Middle frontal gyrus (tissue), 1 donor: ENCODE results near the gene IL1RAPL1.
A peak's percentile ranks its signal among the peaks of the same experiment; 100 is the strongest.

Experiments used
- DNase-seq: peaks from one replicate; pipeline ENCODE4 v3.0.0-alpha.2; 2015; ENCODE audit warnings: low spot score; ENCODE audit errors: extremely low spot score

Gene IL1RAPL1

DNA sequence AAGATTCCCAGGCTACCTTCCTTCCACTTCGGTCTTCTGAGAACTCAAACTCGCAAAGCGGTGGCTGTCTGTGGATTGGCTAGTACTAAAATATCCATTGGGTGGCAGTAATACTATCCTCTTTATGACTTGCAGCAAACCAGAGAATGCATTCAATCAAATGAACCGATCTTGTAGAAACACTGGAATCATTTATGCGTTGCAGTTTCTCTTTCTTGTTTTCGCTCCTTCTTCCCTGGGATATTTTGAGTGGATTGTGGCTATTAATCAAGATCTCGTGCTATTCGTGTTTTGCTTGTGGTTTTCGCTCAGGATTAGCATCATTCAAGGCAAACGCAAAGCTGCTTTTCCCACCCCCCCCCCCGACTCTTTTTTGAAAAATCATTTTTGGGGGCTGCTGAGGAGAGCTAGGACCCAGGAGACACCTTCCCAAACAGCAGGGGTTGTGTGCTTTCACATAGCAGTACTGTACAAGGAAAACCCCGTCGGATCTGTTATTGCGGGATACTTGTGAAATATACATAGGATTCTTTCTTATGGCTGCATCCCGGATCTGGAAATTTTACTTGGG is at the start of gene IL1RAPL1:
Gene IL1RAPL1, plus strand, starts transcription at position 466 of the 571 bp plus-strand sequence.
- peak; percentile 58 for DNase-seq

DNA sequence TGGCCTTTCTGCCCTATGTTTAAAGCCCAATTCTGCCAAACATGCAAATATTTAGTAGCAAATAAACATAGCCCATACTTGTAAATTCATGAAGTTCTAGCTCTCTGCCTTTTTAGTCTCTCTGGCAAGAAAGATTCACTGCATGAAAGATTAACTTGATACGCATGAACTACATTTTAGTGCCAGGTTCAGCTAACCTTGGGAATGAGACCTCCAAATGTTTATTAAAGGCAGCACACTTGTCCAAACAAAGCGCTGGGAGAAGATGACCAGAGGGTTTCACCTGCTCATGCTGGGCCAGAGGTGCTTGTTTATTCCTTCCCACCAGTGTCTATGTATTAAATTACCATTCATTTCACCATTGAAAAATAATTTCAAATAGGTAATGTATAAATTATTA is 44.5 kb upstream of the IL1RAPL1 start:
- DNase-seq = no peak

DNA sequence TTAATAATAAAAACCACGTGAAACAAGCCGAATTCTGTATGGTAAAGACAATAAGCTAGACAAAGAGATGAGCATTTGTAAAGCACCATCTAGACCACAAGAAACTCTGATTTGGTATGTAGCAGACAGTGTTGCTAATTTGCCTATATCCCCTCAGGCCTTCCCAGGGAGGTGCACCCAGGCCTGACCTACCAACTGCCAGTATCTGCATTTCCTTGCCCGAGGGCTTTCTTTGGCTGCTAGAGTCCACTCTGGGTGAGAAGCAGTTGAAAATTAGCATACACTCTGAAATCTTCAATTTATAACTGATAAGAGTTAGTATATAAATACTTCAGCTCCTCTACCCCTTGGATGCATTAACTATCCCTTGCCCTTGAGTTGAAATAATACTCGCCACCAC is 37.4 kb upstream of the IL1RAPL1 start:
- no peak for DNase-seq

DNA sequence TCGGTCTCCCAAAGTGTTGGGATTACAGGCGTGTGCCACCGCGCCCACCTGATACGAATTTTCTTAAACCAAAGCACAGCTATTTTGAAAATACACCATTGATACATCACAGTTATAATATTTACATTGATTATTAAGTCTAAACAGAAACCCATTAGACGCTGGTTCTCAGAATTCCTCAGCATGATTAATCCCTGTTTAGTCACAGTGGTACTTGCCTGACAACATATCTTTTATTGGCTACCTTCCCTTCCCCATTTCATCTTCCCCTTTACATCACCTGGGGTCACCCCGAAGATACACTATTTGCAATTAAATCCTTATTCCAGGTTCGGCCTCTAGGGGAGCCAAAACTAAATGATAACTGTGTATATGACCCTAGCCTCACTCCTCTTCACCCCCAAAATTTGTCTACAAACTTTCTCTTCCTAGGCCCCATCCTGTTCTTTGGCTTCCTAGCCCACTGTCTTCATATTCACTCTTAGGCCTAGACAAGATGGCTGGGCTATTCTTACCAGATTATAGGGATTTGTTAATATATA is 36.8 kb upstream of the IL1RAPL1 start:
- DNase-seq = no peak

DNA sequence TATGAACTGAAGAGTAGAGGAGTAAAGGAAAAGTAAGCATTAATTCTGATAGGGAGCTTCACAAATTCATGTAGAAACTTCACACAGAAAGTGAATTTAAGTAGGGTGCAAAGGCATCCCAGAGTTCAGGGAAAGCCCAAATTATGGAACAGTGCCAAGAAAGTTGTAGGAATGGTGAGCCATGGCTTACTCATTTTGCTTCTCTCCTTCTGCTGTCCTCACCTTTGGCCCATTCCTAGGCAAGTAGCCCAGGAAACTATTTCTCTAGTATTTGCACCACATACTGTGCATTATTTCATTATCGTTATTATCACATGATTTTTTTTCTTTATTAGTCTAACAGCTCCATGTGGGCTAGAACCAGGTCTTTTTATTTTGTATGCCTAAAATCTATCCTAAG is 34.9 kb upstream of the IL1RAPL1 start:
- no peak for DNase-seq

DNA sequence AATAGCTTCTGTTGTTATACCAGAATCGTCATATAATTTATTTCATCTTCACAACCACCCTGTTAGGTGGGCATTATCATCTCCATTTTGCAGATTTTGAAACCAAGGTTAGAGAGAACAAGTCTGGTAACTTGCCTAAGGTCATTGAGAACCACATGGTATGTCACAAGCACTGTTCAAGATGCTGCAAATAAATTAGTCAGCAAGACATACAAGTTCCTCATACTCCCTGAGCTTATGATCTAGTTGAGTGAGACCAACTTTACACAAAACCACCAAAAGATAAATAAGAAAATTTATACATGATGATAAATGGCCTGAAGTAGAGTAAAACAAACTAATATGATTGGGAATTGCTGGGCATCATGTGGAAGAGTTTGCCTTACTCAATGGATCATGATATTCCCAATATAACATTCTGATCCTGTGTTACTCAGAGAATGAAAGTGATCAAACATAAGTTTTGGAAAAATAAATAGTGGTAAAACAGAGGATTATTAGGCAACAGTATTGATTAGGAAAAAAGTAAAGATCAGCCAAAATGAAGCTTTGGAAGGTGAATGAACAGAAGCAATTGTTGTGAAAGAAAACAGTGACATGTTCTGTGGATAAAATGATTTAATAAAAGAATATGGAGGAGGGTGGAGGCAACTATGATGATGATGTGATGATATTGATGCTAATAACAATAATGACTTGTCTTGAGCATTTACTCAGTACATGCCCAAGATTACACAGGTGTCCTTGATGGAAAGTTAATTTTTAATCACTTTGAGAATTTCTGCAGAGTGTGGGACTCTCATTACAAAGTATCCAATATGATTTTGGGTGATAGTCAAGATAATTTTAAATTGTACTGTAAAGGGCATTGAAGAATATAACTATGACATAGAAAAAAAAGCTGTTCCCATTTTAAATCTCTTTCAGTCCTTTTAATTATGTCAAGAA is 34.1 kb upstream of the IL1RAPL1 start:
- no peak for DNase-seq

DNA sequence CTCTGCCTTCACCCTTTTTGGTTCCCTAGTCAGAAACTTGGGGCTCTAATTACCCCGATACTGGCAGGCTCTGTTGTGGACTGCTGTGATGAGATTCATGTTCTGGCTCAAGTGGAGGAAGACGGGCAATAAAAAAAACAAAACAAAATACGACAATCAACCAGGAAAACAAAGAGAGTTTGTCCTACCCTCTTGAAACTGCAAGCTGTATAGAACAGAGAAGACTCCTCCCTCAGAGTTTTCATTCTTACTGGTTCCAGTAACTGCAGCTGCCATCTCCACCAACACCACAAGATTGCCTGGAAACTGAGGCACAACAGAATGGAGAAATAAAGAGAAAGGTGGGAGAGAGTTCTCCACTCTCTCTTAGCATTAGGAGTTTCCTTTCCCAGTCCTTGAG is 11.1 kb upstream of the IL1RAPL1 start:
- DNase-seq = no peak

DNA sequence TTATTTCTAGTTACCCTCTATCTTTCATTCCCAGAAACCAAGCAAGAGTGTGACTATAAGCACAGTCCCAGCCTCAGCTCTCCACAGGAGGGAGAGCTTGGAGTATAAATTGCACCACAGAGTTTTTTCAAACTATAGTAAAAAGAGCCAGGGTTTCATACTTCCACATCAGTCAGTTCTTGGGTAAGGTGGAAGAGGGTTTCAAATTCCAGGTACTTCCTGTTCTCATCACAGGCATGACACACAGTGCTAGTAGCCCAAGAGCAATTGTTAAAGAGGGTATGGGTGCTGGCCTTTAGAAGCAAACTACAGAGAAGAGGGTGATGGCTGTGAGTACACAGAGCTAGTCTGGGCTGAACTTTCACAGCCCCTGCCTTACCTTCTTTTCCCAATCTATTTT is 5.7 kb upstream of the IL1RAPL1 start:
- no peak for DNase-seq

DNA sequence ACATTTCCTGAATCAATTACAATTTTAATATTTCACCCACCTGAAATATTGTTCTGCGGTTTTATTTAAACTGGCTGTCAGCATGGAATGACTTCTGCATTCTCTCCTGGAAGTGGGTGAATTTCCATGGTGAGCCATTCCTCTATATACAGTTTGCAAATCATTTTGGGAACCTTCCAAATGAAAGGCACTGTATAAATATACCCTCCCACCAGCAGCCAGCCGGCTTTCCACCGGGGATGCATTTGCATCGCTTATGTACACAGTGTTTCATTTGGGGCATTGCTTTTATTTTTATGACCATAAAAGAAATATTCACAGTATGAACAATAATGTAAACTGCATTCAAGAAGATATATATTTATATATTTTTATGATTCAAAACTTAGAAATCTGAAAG is 4.7 kb upstream of the IL1RAPL1 start:
- DNase-seq = peak; percentile 36

DNA sequence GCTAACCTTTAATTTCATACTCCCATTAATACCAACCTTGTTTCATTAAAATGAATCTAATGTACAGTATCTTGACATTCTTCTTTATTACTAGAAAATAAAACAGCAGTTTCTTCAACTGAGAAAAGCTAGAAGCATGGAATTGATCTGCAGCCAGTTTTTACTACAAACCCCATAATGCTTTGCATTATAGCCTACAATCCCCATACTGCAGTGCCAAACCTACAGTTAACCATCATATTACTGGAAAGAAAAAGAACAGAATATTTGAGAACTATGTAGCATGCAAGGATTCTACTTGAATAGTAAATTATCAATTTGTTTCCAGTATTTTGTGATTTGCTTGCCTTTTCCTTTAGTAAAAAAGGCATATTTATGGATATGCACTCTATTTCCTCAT is 3.2 kb upstream of the IL1RAPL1 start:
- no peak for DNase-seq

DNA sequence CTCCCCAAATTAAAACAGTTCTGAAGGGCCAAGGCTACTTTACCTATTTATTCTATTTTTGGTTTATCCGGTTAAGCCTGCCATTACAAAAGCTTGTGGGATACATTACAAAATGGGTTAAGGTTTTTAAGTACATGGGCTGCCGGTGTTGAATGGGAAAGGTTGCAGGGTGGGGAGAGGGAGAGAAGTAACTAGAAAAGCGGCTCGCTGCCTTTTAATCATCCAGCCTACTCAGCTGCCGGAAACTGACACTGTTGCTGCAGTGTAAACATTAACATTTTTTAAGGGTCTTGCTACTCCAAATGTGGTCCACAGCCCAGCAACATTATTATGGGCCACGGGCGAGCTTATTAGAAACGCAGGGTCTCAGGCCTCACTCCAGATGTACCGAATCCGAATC is 1.5 kb upstream of the IL1RAPL1 start:
- DNase-seq = no peak

DNA sequence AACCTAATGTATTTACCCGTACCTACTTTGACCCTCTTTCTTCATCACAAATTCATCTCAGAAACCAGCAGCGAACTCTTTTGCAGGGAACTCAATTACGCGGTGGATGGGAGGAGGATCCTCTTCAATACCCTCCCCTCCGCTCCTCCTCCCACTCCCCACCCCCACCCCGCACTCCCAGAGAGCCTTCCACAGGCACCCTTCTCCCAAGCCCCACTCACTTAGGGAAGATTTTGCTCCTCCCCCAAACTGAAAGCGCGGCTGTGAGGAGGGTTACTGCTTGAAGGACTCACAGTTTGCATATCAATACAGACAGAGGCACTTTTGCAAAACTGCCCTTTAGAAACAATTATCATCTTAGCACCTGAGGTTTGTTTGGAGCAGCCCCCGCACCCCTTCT is 960 bp upstream of the IL1RAPL1 start:
- no peak for DNase-seq

DNA sequence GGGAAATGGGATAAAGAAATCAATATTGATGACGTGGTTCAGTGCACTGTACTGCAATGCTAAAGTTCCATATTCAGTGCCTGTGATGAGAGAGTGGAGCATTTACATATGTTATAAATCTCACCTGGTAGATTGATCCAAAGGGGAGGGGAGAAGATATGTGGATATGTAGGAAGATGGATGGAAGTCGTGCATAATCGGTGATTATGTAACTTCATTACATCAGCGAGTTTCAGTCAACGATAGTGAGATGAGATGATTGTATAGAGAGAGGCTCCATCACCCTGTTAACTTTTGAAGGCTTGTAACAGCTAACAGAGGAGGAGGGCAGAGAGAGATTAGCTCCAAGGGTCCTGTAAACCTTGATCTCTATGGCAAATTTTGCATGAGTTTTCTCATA is 1.8 kb downstream of the IL1RAPL1 start:
- DNase-seq = no peak

DNA sequence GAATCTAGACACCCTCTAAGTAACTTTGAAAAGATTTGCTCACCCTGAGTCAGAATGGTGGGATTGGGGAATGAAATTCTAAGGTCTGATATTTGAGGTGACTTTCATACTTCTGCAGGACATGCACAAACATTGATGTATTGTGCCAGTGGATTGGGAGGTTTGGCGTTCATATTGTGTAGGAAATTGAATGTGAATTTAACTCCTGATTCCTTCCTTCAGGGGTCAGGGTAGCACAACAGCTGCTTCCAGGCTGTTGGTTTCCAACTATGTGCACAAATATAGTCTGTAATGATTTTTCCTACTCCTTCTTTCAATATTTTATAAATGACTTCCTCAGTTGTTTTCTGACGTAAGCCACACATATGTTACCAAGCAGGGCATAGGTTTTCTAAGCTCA is 3.1 kb downstream of the IL1RAPL1 start:
- DNase-seq = no peak

DNA sequence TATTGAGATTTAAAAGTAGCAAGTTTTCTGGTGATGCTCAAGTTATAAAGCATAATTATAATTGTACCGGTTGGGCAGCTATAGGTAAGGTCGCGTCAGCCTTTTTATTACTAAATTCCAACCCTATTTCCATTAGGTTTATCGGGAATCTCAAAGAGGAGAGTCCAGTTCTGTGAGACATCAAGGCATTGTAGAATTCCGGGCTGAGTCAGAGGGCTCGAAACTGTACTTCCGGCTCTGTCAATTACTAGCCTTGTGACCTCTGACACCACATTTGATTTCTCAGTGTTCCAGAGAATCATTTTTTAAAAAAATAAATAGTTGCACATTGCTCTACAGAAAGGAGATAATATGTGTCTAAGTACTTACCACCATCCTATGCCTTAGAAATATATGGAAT is 4.3 kb downstream of the IL1RAPL1 start:
- DNase-seq = no peak

DNA sequence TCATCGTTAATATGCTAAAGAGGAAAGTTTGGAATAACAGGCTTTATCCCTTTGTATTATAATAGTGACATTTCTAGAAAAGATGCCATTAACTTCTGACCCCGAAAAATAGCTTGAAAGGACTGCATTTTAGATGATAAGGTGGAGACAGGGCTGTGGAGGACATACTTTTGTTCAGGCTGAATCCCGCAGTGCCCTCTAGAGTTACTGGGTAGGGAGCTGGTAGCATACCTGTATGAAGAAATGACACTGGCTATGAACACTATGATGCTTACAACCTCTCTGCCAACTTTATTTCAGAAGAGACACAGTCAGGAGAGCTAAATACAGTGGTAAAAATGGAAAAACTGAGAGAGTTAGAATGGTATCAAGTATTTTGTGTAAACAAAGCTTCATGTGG is 8.1 kb downstream of the IL1RAPL1 start:
- DNase-seq = no peak

DNA sequence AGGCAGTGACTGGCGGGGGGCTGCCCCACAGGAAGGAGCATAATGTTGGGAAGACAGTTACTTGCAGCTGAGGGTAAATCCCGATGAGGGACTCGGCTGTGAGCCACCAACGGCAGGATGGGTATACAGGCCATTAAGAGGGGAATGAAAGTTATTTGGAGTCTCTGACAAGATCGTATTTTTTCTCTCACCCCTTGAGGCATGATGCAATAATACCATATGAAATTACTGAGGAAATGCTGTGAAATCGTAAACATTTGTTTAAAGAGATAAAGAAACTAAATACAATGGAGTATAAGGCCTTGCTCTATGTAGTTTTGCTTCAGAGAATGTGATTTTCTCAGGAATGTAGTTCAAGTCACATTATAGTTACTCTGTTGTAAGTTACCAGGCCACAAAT is 12.7 kb downstream of the IL1RAPL1 start:
- DNase-seq = no peak

DNA sequence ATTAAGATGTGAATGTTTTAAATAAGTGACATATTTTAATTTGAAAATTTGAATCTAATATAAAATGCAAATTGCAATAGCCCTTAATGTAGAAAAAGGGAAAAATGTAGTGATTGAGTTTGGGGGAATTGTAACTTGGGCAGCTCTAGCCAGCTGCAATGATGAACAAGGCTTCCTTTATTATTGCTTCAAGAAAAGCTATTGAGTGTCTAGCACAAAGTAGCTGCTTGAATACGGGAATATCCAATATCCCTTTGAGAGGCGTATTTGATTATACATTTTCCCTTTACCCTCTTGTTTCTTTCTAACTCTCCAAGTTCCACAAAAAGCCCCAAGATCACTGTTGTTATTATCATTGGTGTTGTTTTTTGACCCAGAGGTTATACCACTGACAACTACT is 21.8 kb downstream of the IL1RAPL1 start:
- no peak for DNase-seq

DNA sequence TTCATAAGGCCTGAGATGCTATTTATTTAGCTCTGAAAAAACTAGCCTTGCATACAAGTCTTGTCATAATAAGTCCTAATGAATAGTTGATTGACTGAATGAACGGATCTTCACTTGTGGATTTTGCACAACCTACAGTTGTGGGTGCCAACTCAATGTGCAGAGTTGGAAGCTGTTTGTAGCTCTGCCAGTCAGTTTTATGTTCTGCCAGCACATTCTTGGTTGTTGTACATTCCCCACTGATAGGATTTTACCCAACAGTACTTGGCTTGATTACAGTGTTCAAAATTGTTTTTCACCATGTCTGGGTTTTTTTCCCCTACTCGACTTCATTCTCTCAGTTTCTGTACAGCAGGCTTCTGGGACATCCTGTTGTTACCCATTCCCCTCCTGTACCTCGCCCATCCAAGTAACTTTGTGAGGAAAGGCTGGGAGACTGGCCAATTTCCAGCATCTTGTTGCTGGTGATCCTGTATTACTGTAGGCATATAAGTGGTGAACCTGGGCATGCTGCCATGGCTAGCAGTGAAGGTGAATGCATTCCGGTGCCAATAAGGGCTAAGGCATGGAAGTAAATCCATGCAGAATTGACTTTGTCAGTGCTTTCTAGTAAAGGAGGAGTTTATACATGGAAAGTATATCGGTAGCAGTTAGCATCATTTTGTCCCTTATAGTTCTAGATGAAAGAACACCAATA is 22.8 kb downstream of the IL1RAPL1 start:
- no peak for DNase-seq

DNA sequence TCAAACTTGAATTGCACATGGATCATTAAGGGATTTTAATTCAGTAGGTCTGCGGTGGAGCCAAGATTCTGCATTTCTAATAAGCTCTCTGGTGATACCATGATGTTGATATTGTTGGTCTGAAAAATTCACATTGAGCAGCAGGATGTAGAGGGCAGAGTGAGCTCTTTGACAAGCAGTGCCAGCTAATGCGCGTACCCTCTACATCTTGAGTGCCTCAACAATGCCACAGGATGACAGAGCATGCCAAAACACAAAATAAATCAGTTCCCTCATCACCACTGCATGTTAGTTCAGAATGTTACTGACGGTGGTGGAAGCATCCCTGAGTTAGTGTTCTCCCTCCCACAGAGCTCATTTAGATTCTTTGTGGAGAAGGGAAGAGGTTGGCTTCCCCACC is 23.5 kb downstream of the IL1RAPL1 start:
- DNase-seq = no peak

DNA sequence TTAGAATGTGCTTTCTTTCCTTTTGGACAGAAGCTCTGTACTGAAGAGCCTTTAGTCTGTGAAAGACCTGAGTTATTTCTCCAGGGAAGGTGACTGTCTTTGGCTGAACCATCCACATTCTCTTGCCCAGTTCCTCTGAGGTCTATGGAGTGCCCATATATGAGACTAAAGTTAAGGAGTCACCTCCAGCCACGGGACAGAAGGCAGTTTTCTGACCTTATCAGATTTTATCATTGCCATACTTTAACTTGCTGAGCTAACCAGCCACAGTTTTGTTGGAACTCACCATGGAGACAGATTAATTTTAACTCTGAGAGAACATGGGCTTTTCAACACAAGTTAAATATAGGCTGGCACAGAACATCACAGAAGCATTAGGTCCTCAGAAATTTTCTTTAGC is 26.3 kb downstream of the IL1RAPL1 start:
- no peak for DNase-seq

DNA sequence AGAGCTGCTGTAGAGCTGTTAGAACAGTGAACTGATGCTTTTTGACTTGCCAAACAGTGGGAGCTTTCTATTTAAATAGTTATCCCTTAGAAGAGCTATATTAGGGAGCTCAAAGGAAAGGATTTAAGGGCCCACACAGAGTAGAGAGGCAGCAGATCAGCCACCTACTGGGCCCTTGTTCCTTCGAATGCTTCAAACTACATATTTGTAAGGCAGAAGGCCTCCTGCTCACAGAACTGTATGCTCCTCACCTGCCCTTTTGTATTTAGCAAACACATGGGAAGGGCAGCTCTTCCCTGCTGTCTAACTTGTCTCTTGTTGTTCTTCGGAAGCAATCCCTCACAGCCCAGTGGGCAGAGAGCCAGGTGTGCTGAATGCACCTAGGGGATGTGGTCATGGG is 38.0 kb downstream of the IL1RAPL1 start:
- no peak for DNase-seq
